GM19468 (cell line): ENCODE measurements around the gene TCHH.
"Not testable (repeated sequence)": the region's sequence is repeated elsewhere in the genome, so short reads cannot be mapped to it uniquely, and the experiment has no call there.

Experiments used
- ATAC-seq: cut with Tn5 transposase; IDR thresholded peaks from one replicate; pipeline ENCODE4 v1.9.1; 2021; ENCODE audit warnings: mild to moderate bottlenecking, moderate library complexity, moderate number of reproducible peaks; ENCODE audit not compliant: unreplicated experiment; ENCODE audit errors: extremely low read depth

Gene TCHH

GRCh38 chr1:152115344-152115743 is at the start of gene TCHH:
TCHH (minus strand) TSS chr1:152115444; CDS start chr1:152114080, 1,364 bp downstream.
- no peak for ATAC-seq

- no peak for ATAC-seq
Observed at GRCh38 chr1:152164517-152165136, 49.4 kb upstream of the TCHH start.

- no peak for ATAC-seq
Observed at GRCh38 chr1:152162792-152163463, 47.7 kb upstream of the TCHH start.

- no peak for ATAC-seq
Observed at GRCh38 chr1:152160576-152160975, 45.3 kb upstream of the TCHH start.

- no peak for ATAC-seq
Observed at GRCh38 chr1:152159144-152159543, 43.9 kb upstream of the TCHH start, which contains the start of gene RPTN. RPTN (minus strand) TSS chr1:152159228; CDS start chr1:152157889, 1,339 bp downstream.

- no peak for ATAC-seq
Observed at GRCh38 chr1:152153996-152154395, 38.8 kb upstream of the TCHH start.

GRCh38 chr1:152151646-152152045 is 36.4 kb upstream of the TCHH start:
- no peak for ATAC-seq

- ATAC-seq, result no peak
Observed at GRCh38 chr1:152148981-152149380, 33.7 kb upstream of the TCHH start.

GRCh38 chr1:152148051-152148450 is 32.8 kb upstream of the TCHH start:
- no peak for ATAC-seq

GRCh38 chr1:152145769-152146168 is 30.5 kb upstream of the TCHH start:
- no peak for ATAC-seq

- ATAC-seq, result not testable (repeated sequence)
Observed at GRCh38 chr1:152144674-152145183, 29.5 kb upstream of the TCHH start.

GRCh38 chr1:152143150-152143887 is 28.1 kb upstream of the TCHH start:
- ATAC-seq, result no peak

GRCh38 chr1:152141971-152142584 is 26.8 kb upstream of the TCHH start:
- no peak for ATAC-seq

GRCh38 chr1:152137215-152137614 is 22.0 kb upstream of the TCHH start:
- no peak for ATAC-seq

GRCh38 chr1:152130186-152130585 is 14.9 kb upstream of the TCHH start:
- ATAC-seq, result no peak

- ATAC-seq, result no peak
Observed at GRCh38 chr1:152127673-152128072, 12.4 kb upstream of the TCHH start.

GRCh38 chr1:152125834-152126443 is 10.7 kb upstream of the TCHH start:
- ATAC-seq, result no peak

- ATAC-seq, result no peak
Observed at GRCh38 chr1:152118915-152119314, 3.7 kb upstream of the TCHH start.

- ATAC-seq, result no peak
Observed at GRCh38 chr1:152112885-152113432, 2.3 kb downstream of the TCHH start.
